ENCODE results near the gene EPO. TPM values are rescaled to one million over a fixed set of nuclear protein-coding genes. Genes with fewer than 3 reads are reported as not detected.
A peak's percentile ranks its signal among the peaks of the same experiment; 100 is the strongest.

The EPO gene
- total RNA-seq, 1 donor from 2014 or later = not detected

DNA sequence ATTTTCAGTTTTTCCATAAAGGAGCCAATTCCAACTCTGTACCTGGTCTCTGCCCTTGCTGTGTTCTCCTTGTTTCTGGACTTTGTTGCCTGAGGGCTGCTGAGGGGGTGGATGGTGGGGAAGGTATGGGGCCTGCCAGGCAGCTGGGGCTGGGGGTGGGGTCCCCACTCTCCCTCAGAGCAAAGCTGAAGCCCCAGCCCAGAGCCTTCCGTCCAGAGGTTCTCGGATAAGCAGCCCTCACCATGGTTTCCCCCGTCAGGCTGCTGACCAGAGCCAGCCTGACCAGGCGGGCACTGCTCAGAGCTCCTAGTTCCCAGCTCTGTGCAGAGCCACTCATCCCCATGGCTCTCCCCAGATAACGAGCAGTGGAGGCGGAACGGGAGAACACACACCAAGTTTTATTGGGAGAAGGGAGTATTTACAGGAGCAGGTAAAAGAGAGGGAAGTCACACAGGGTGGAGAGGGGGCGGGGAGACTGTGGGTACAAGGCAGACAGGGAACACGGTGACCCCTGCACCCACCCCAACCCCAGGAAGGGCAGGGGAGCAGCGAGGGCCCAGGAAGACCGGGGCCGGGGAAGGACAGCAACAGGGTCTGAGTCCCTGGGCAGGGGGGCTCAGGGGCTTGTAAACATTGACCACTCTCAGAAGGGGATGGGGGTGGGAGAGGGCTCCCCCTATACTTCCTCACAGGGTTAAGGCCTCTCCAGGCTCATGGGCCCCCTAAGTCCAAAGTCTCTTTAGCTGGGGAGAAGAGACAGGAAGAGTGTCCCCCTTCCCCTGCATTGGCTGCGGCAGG, 40.9 kb upstream of the EPO start:
- no peaks in the 10 kb centered on the region for H3K27me3 Mint-ChIP-seq (ENCODE audit: insufficient read depth)
- no peak overlapping the region for H3K4me3 Mint-ChIP-seq
- H3K9me3 Mint-ChIP-seq = no peaks in the 10 kb centered on the region
- H3K27ac Mint-ChIP-seq = peak overlapping the region; percentile 68
- peaks cover 15% of the 10 kb centered on the region for H3K4me1 Mint-ChIP-seq (ENCODE audit: low read depth)
- intact Hi-C loops (cut with micrococcal nuclease) = loop anchor here (10.0 kb wide), 1 partner anchor 555 kb away; the partner anchor contains the start of gene MBLAC1
- H3K36me3 Mint-ChIP-seq (ENCODE audit: low read depth) = peaks cover 23% of the 10 kb centered on the region
- DNase-seq (ENCODE audit: low spot score) = no peak

GRCh38 chr7:100679927-100680575, 40.2 kb upstream of the EPO start:
- H3K4me3 Mint-ChIP-seq = no peak overlapping the region
- no peak for DNase-seq (ENCODE audit: low spot score)
- H3K27ac Mint-ChIP-seq = peak overlapping the region; percentile 26
- H3K9me3 Mint-ChIP-seq = no peaks in the 10 kb centered on the region
- peaks cover 23% of the 10 kb centered on the region for H3K36me3 Mint-ChIP-seq (ENCODE audit: low read depth)
- H3K27me3 Mint-ChIP-seq (ENCODE audit: insufficient read depth) = no peaks in the 10 kb centered on the region
- peaks cover 15% of the 10 kb centered on the region for H3K4me1 Mint-ChIP-seq (ENCODE audit: low read depth)
- intact Hi-C loops (cut with micrococcal nuclease) = loop anchor here (10.0 kb wide), 1 partner anchor 555 kb away; the partner anchor contains the start of gene MBLAC1

DNA sequence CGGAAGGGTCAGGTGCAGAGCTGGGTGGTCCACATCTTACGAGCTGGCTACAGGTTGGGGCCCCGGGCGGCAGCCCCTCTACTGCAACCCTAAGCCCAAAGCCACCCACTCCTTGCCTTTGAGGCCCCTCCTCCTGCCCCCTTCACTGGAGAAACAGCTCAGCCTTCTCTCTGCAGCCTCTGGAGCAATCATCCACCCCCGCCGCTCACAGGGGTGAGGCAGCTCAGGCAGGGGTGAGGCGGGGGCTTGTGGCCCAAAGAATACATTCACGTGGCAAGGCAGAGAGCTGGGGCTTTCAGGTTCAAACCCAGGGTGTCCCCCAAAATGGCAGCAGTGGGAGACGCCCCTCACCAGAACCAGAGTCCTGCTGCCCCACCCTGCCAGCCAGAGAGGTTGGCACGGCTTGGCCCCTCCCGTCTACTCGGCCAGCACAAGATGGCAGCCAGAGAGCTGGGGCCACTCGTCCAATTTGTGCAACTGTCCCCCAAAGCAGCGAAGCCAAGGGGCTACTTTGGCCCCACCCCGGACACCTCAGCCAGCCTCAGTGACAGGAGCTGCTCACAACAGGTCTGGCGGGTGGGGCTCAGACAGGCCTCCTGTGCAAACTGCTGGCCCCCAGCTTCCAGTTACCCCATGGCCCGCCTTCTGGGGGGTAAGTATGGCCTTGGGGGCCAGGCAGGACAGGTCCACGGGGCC, 39.5 kb upstream of the EPO start:
- H3K9me3 Mint-ChIP-seq = no peaks in the 10 kb centered on the region
- no peaks in the 10 kb centered on the region for H3K27me3 Mint-ChIP-seq (ENCODE audit: insufficient read depth)
- peaks cover 29% of the 10 kb centered on the region for H3K36me3 Mint-ChIP-seq (ENCODE audit: low read depth)
- no peak for DNase-seq (ENCODE audit: low spot score)
- no peak overlapping the region for H3K4me3 Mint-ChIP-seq
- intact Hi-C loops (cut with micrococcal nuclease) = no loop called here
- peaks cover 15% of the 10 kb centered on the region for H3K4me1 Mint-ChIP-seq (ENCODE audit: low read depth)
- H3K27ac Mint-ChIP-seq = no peak overlapping the region

GRCh38 chr7:100681491-100682227, 38.6 kb upstream of the EPO start:
- Mint-ChIP-seq H3K27me3 (ENCODE audit: insufficient read depth) (no peaks in the 10 kb centered on the region), H3K9me3 (no peaks in the 10 kb centered on the region), H3K27ac (no peak overlapping the region), H3K4me3 (no peak overlapping the region), H3K36me3 (ENCODE audit: low read depth) (peaks cover 26% of the 10 kb centered on the region), H3K4me1 (ENCODE audit: low read depth) (peaks cover 10% of the 10 kb centered on the region)
- no peak for DNase-seq (ENCODE audit: low spot score)
- intact Hi-C loops (cut with micrococcal nuclease) = no loop called here

DNA sequence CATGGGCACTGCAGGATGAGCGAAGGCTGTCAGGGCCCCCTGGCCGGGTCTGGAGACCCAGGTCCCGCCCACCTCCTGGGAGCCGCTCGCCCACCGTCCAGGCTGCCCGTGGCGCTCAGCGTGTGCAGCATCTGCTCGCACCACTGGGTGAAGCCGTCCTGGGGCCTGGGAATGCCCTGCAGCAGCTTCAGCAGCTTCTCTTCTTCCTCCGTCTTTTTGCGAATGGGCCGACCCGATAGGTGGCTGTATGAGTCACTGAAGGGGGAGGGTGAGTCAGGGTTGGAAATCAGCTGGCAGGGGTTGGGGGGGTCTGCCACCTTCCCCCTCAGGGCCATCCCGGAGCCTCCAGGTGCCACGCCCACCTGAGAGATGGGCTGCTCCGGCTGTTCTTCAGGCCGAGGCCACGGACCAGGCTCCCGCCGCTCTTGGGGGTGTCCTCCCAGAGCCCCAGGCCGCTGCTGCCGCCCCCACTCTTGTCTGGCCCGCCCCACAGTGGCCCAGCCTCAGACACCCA, 38.0 kb upstream of the EPO start:
- no peak overlapping the region for H3K27ac Mint-ChIP-seq
- no peaks in the 10 kb centered on the region for H3K9me3 Mint-ChIP-seq
- H3K27me3 Mint-ChIP-seq (ENCODE audit: insufficient read depth) = no peaks in the 10 kb centered on the region
- no peak for DNase-seq (ENCODE audit: low spot score)
- H3K36me3 Mint-ChIP-seq (ENCODE audit: low read depth) = peaks cover 24% of the 10 kb centered on the region
- no peak overlapping the region for H3K4me3 Mint-ChIP-seq
- intact Hi-C loops (cut with micrococcal nuclease) = no loop called here
- peaks cover 9% of the 10 kb centered on the region for H3K4me1 Mint-ChIP-seq (ENCODE audit: low read depth)

DNA sequence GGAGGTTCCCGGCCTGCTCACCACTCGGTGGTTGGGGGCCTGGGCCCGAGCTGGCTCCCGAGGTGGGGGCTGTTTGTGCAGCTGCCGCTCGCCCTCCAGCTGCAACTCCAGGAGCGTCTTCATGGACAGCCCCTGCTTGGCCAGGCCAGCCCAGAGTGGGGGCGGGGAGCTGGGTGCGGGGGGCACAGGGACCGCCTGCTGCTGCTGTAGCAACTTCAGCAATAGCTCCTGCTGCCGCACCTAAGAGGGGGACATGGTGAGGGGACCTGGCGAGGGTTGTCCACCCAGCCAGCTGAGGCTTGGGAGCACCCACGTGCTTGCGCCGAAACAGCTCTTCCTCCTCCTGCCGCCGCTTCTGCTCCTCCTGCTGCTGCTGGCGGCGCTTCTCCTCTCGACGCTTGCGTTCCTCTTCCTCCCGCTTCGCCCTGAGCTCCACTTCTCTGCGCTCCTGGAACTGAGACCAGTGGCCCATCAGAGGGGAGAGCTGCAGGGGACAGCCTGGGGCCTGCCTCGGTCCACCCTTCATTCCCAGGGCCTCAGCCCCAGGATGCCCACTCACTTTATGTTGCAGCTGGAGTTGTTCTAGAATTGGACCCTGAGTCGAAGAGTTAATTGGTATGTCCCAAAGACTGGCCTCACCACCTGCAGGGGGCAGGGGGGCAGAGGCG, 37.1 kb upstream of the EPO start:
- H3K36me3 Mint-ChIP-seq (ENCODE audit: low read depth) = peaks cover 25% of the 10 kb centered on the region

GRCh38 chr7:100683659-100684533, 36.4 kb upstream of the EPO start:
- peaks cover 5% of the 10 kb centered on the region for H3K4me1 Mint-ChIP-seq (ENCODE audit: low read depth)
- no peak overlapping the region for H3K4me3 Mint-ChIP-seq
- H3K9me3 Mint-ChIP-seq = no peaks in the 10 kb centered on the region
- intact Hi-C loops (cut with micrococcal nuclease) = no loop called here
- no peak overlapping the region for H3K27ac Mint-ChIP-seq
- H3K36me3 Mint-ChIP-seq (ENCODE audit: low read depth) = peaks cover 20% of the 10 kb centered on the region
- no peaks in the 10 kb centered on the region for H3K27me3 Mint-ChIP-seq (ENCODE audit: insufficient read depth)
- DNase-seq (ENCODE audit: low spot score) = no peak

More for the DNA sequence above, 37.1 kb upstream of the EPO start:
- Mint-ChIP-seq H3K27me3 (ENCODE audit: insufficient read depth) (no peaks in the 10 kb centered on the region), H3K27ac (no peak overlapping the region), H3K9me3 (no peaks in the 10 kb centered on the region), H3K4me1 (ENCODE audit: low read depth) (peaks cover 5% of the 10 kb centered on the region), H3K4me3 (no peak overlapping the region)
- DNase-seq (ENCODE audit: low spot score) = no peak
- intact Hi-C loops (cut with micrococcal nuclease) = no loop called here

- Mint-ChIP-seq H3K27ac (no peak overlapping the region), H3K9me3 (no peaks in the 10 kb centered on the region), H3K27me3 (ENCODE audit: insufficient read depth) (no peaks in the 10 kb centered on the region), H3K36me3 (ENCODE audit: low read depth) (peaks cover 17% of the 10 kb centered on the region), H3K4me3 (no peak overlapping the region), H3K4me1 (ENCODE audit: low read depth) (peaks cover 5% of the 10 kb centered on the region)
- DNase-seq (ENCODE audit: low spot score) = no peak
- intact Hi-C loops (cut with micrococcal nuclease) = no loop called here
Observed at GRCh38 chr7:100684534-100685042, 35.7 kb upstream of the EPO start.

GRCh38 chr7:100685049-100685605, 35.1 kb upstream of the EPO start:
- peaks cover 17% of the 10 kb centered on the region for H3K36me3 Mint-ChIP-seq (ENCODE audit: low read depth)
- no peaks in the 10 kb centered on the region for H3K27me3 Mint-ChIP-seq (ENCODE audit: insufficient read depth)
- peaks cover 2% of the 10 kb centered on the region for H3K4me1 Mint-ChIP-seq (ENCODE audit: low read depth)
- no peaks in the 10 kb centered on the region for H3K9me3 Mint-ChIP-seq
- intact Hi-C loops (cut with micrococcal nuclease) = no loop called here
- H3K4me3 Mint-ChIP-seq = no peak overlapping the region
- no peak overlapping the region for H3K27ac Mint-ChIP-seq
- no peak for DNase-seq (ENCODE audit: low spot score)

DNA sequence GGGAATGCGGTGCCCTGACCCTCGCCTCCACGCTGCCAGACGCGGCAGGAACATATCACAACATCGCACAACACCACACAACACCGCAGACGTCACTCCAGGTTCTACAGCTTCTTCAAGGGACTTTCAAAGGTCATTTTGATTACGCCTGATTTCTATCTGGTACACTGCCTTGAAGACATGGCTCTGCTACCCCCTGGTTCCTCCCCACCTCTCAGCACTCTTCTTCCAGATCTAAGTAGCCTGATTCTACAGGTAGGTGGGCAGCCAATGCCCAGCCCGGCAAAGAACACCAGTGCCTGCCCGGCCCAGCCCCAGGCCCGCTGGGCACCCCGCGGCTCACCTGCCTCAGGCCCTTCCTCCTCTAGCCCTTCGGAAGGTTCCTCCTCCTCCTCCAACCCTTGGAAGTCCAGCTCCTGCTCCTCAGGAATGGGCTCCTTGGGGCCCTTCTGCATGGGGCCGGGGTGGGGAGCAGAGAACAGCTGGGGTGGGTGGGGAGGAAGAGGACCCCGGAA, 34.6 kb upstream of the EPO start:
- Mint-ChIP-seq H3K36me3 (ENCODE audit: low read depth) (peaks cover 17% of the 10 kb centered on the region), H3K27ac (no peak overlapping the region), H3K4me1 (ENCODE audit: low read depth) (no peaks in the 10 kb centered on the region), H3K9me3 (no peaks in the 10 kb centered on the region), H3K4me3 (no peak overlapping the region), H3K27me3 (ENCODE audit: insufficient read depth) (no peaks in the 10 kb centered on the region)
- no peak for DNase-seq (ENCODE audit: low spot score)
- intact Hi-C loops (cut with micrococcal nuclease) = no loop called here
